B cell (primary cell): ENCODE measurements around the gene CCL23. TPM values are rescaled to one million over a fixed set of nuclear protein-coding genes. Genes with fewer than 3 reads are reported as not detected.

ENCODE experiments used
- ATAC-seq: fragments of 200-7000 bp; cut with Tn5 transposase; one replicate; pipeline ENCODE4 v1.10.0; 2021; ENCODE audit warnings: low read depth, mild to moderate bottlenecking, moderate number of reproducible peaks, moderate library complexity
- CTCF ChIA-PET: fragments of 350-600 bp; sonication (Branson Sonifier 250); formaldehyde crosslinking; loops from one replicate; lab custom pipeline; 2021; ENCODE audit warnings: antibody characterized with exemption, inconsistent platforms; lab: Charles Lee
- POLR2A ChIA-PET: fragments of 350-600 bp; sonication (Branson Sonifier 250); formaldehyde crosslinking; loops from one replicate; lab custom pipeline; 2021; ENCODE audit warnings: antibody characterized with exemption; lab: Charles Lee
- DNase-seq: peaks from one replicate; pipeline ENCODE4 v3.0.0; 2013
- H2AFZ ChIP-seq: 2 replicates; pipeline ENCODE4 v1.6.1; 2012; ENCODE audit warnings: mild to moderate bottlenecking, low read depth, low read length; ENCODE audit not compliant: insufficient read depth, poor library complexity, severe bottlenecking
- H3K27ac ChIP-seq, 2 donors: 1 replicate in 1 of 2; 2 replicates in 1 of 2; pipeline ENCODE4 v1.5.1; 2012 to 2013; ENCODE audit warnings: low read length in 2 of 2, mild to moderate bottlenecking in 2 of 2, moderate library complexity in 1 of 2
- H3K27me3 ChIP-seq, 4 experiments: fragments of 200-600 bp in 1 of 4; sonication (generic) in 1 of 4; replicated peaks in 1 of 4; 1 replicate in 2 of 4; 2 replicates in 2 of 4; pipeline versions ENCODE4 v1.6.1 to v1.7.0; 2013 to 2016; ENCODE audit warnings: low read length in 3 of 4, mild to moderate bottlenecking in 2 of 4, mixed read lengths in 1 of 4, moderate library complexity in 1 of 4; ENCODE audit not compliant: insufficient read depth in 4 of 4, control insufficient read depth in 3 of 4; ENCODE audit errors: control extremely low read depth in 1 of 4
- H3K36me3 ChIP-seq, 2 experiments: replicated peaks in 1 of 2; 1 replicate in 1 of 2; 2 replicates in 1 of 2; pipeline versions ENCODE4 v1.6.1 to v1.7.1; 2013; ENCODE audit warnings: low read length in 1 of 2; ENCODE audit not compliant: insufficient read depth in 2 of 2, control insufficient read depth in 1 of 2; ENCODE audit errors: control extremely low read depth in 1 of 2, extremely low read depth in 1 of 2
- H3K4me1 ChIP-seq, 2 donors: fragments of 200-600 bp in 1 of 2; sonication (generic) in 1 of 2; 1 replicate in 1 of 2; 2 replicates in 1 of 2; pipeline versions ENCODE4 v1.5.1 to v1.6.1; 2013 to 2017; ENCODE audit warnings: low read length in 2 of 2; ENCODE audit not compliant: control insufficient read depth in 2 of 2, insufficient read depth in 2 of 2
- H3K4me2 ChIP-seq: replicated peaks from 2 replicates; pipeline ENCODE3; 2012; ENCODE audit warnings: mild to moderate bottlenecking, low read depth, low read length; ENCODE audit not compliant: poor library complexity, severe bottlenecking
- H3K4me3 ChIP-seq, 5 experiments: fragments of 200-600 bp in 1 of 5; sonication (generic) in 1 of 5; 1 replicate in 3 of 5; 2 replicates in 2 of 5; pipeline versions ENCODE4 v1.5.1 to v1.7.0; 2011 to 2016; ENCODE audit warnings: low read length in 4 of 5, mild to moderate bottlenecking in 4 of 5, low read depth in 2 of 5, control low read depth in 1 of 5, moderate library complexity in 1 of 5; ENCODE audit not compliant: insufficient read depth in 1 of 5; ENCODE audit errors: control extremely low read depth in 1 of 5, extremely low read depth in 1 of 5
- H3K79me2 ChIP-seq: fragments of 200-600 bp; sonication (generic); one replicate; pipeline ENCODE4 v1.6.0; 2016; ENCODE audit warnings: low read length; ENCODE audit not compliant: control insufficient read depth, insufficient read depth
- H3K9ac ChIP-seq: fragments of 200-600 bp; sonication (generic); 2 replicates; pipeline ENCODE4 v1.6.1; 2017; ENCODE audit warnings: mild to moderate bottlenecking, low read length, moderate library complexity
- H3K9me3 ChIP-seq, 3 donors: one replicate each; pipeline versions ENCODE4 v1.6.1 to v1.7.1; 2013; ENCODE audit warnings: low read length in 2 of 3; ENCODE audit not compliant: control insufficient read depth in 2 of 3, insufficient read depth in 1 of 3; ENCODE audit errors: control extremely low read depth in 1 of 3
- H4K20me1 ChIP-seq: 2 replicates; pipeline ENCODE4 v1.6.0; 2012; ENCODE audit warnings: mild to moderate bottlenecking, low read length; ENCODE audit not compliant: insufficient read depth, control insufficient read depth, poor library complexity, severe bottlenecking
- H3K27ac Mint-ChIP-seq: one replicate; pipeline ENCODE4 v1.8.0; 2021; ENCODE audit warnings: mixed read lengths
- H3K27me3 Mint-ChIP-seq: one replicate; pipeline ENCODE4 v1.8.0; 2021; ENCODE audit warnings: mixed read lengths
- H3K4me1 Mint-ChIP-seq: one replicate; pipeline ENCODE4 v1.8.0; 2021; ENCODE audit warnings: mixed read lengths
- H3K4me3 Mint-ChIP-seq: one replicate; pipeline ENCODE4 v1.8.0; 2021; ENCODE audit warnings: mixed read lengths
- H3K9me3 Mint-ChIP-seq: one replicate; pipeline ENCODE4 v1.8.0; 2022; ENCODE audit warnings: mixed read lengths; ENCODE audit not compliant: insufficient read depth
- EZH2 ChIP-seq: IDR thresholded peaks from 2 replicates; pipeline ENCODE4 v1.6.1; 2012; ENCODE audit warnings: borderline replicate concordance, low read depth, mild to moderate bottlenecking, moderate library complexity, low read length; ENCODE audit not compliant: insufficient read depth, poor library complexity, severe bottlenecking
- WGBS: methylation state at CpG from one replicate; pipeline ENCODE4 v1.1.5; 2013; ENCODE audit warnings: missing lambda C conversion rate; ENCODE audit not compliant: insufficient coverage; 5-methylcytosine and 5-hydroxymethylcytosine counted together
- intact Hi-C: fragments of 100-400 bp; cut with micrococcal nuclease; formaldehyde crosslinking; loops from one replicate; pipeline ENCODE4 v1.10.0; 2022
- polyA plus RNA-seq: library from polyadenylated mRNA; depleted of rRNA; stranded (reverse); fragments of >200 nt; gene quantifications from 2 replicates; pipeline ENCODE4 v1.2.3, GENCODE V29; 2012
- total RNA-seq, 2 donors: library from RNA; stranded (reverse); fragments of 120-200 nt in 1 of 2; gene quantifications; 1 replicate in 1 of 2; 2 replicates in 1 of 2; pipeline versions ENCODE4 v1.2.3 to v1.2.4, GENCODE V29; 2013 to 2022
- TF ChIP-seq, protein P1 (sequence below): fragments of 200-600 bp; IDR thresholded peaks from one replicate; pipeline ENCODE4 v1.8.0; 2022; ENCODE audit warnings: antibody characterized with exemption, mild to moderate bottlenecking

Gene CCL23
- total and polyA plus RNA-seq, 2 donors (not counting 1 experiment from before 2014, with no cell fraction given), result 0.61 TPM; not detected in 1

GRCh38 chr17:36059406-36059805 lies 41.6 kb upstream of the CCL23 start:
- TF ChIP-seq, protein P1, sequence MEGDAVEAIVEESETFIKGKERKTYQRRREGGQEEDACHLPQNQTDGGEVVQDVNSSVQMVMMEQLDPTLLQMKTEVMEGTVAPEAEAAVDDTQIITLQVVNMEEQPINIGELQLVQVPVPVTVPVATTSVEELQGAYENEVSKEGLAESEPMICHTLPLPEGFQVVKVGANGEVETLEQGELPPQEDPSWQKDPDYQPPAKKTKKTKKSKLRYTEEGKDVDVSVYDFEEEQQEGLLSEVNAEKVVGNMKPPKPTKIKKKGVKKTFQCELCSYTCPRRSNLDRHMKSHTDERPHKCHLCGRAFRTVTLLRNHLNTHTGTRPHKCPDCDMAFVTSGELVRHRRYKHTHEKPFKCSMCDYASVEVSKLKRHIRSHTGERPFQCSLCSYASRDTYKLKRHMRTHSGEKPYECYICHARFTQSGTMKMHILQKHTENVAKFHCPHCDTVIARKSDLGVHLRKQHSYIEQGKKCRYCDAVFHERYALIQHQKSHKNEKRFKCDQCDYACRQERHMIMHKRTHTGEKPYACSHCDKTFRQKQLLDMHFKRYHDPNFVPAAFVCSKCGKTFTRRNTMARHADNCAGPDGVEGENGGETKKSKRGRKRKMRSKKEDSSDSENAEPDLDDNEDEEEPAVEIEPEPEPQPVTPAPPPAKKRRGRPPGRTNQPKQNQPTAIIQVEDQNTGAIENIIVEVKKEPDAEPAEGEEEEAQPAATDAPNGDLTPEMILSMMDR, result no peak
- TF ChIP-seq EZH2, result no peak
- ChIA-PET CTCF (interaction anchor here (0.7 to 3.8 kb wide), 3 partner anchors 10 to 1110 kb away, joined by 3 to 8 read pairs (median 3); no protein-coding TSS in a partner anchor), POLR2A (no interaction called here)
- Mint-ChIP-seq H3K4me1 (peaks cover 4% of the 10 kb centered on the region), H3K4me3 (no peak overlapping the region), H3K27ac (no peak overlapping the region), H3K27me3 (peaks cover 14% of the 10 kb centered on the region), H3K9me3 (no peaks in the 10 kb centered on the region)
- no peak for ATAC-seq
- WGBS, result 94% methylated on average over 6 of the region's 7 CpGs
- Histone ChIP-seq H3K4me2 (no peak overlapping the region), H3K79me2 (no peaks in the 10 kb centered on the region), H3K4me3 (no peak overlapping the region), H4K20me1 (no peaks in the 10 kb centered on the region), H3K9me3 (peaks cover 0 to 1% (median 0%) of the 10 kb centered on the region in 3 donors), H3K4me1 (peaks cover 0 to 3% of the 10 kb centered on the region in 2 donors), H3K36me3 (no peaks in the 10 kb centered on the region), H3K9ac (no peak overlapping the region), H2AFZ (no peak overlapping the region), H3K27ac (no peak overlapping the region), H3K27me3 (peaks cover 0 to 4% (median 0%) of the 10 kb centered on the region in 4 experiments)
- DNase-seq, result no peak
- intact Hi-C loops, result no loop called here

DNA sequence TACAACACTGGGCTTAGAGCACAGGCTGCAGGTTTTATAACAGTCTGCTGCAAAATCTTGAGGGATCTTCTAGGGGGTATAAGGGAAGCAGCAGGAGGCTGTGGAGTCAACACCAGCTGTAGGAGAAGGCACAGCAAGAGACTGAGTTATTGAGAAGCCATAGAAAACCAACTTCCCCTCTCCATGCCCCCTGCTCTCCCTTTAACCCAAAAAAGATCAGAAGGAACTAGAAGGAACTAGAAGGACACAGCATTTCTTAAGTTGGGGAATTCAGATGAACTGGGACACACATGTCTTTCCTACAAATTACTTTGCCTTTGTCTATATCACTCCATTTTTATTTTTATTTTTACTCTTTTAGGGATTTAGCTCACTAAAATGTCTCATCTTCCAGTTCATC lies 40.1 kb upstream of the CCL23 start:
- Histone ChIP-seq H3K4me3 (no peak overlapping the region), H3K79me2 (no peaks in the 10 kb centered on the region), H3K9ac (no peak overlapping the region), H3K36me3 (no peaks in the 10 kb centered on the region), H3K27ac (no peak overlapping the region), H3K9me3 (no peaks in the 10 kb centered on the region), H3K27me3 (peaks cover 0 to 4% (median 0%) of the 10 kb centered on the region in 4 experiments), H3K4me2 (no peak overlapping the region), H2AFZ (no peak overlapping the region), H4K20me1 (no peaks in the 10 kb centered on the region), H3K4me1 (no peaks in the 10 kb centered on the region)
- no peaks in the 10 kb centered on the region for H3K9me3 Mint-ChIP-seq
- intact Hi-C loops, result no loop called here
- TF ChIP-seq, protein P1, result no peak
- no peak for TF ChIP-seq EZH2
- ATAC-seq (no peak), DNase-seq (no peak)
- ChIA-PET CTCF (interaction anchor here (0.7 to 3.8 kb wide), 3 partner anchors 12 to 89 kb away, joined by 3 to 8 read pairs (median 5); no protein-coding TSS in a partner anchor), POLR2A (no interaction called here)
- peaks cover 5% of the 10 kb centered on the region for H3K4me1 Mint-ChIP-seq
- H3K27ac Mint-ChIP-seq, result no peak overlapping the region
- peaks cover 18% of the 10 kb centered on the region for H3K27me3 Mint-ChIP-seq
- H3K4me3 Mint-ChIP-seq, result no peak overlapping the region
